GM12878 (cell line): ENCODE data around the gene TOX2. TPM values are rescaled to one million over a fixed set of nuclear protein-coding genes. Genes with fewer than 3 reads are reported as not detected.

ENCODE experiments used
- ATAC-seq: fragments of 200-7000 bp; cut with Tn5 transposase; 3 replicates; pipeline ENCODE4 v1.9.1; 2020; ENCODE audit warnings: mild to moderate bottlenecking, moderate library complexity
- BruUV-seq: library from RNA; stranded (reverse); fragments of 400-500 nt; replicated peaks from 2 replicates; lab custom pipeline; 2021; lab: Mats Ljungman, UMichigan
- CTCF ChIA-PET: fragments of 300-600 bp; sonication (Branson Sonifier 250); formaldehyde crosslinking; extraction: SDS; loops from one replicate; lab custom pipeline; 2021; ENCODE audit warnings: inconsistent platforms; lab: Yijun Ruan, JAX
- POLR2A ChIA-PET: fragments of 350-600 bp; formaldehyde crosslinking; extraction: SDS; loops from one replicate; lab custom pipeline; 2021; ENCODE audit warnings: inconsistent platforms; lab: Charles Lee
- RAD21 ChIA-PET: fragments of 300-600 bp; sonication (Branson Sonifier 250); formaldehyde crosslinking; loops from one replicate; lab custom pipeline; 2023; ENCODE audit warnings: antibody characterized with exemption; ENCODE audit not compliant: unreplicated experiment; lab: Charles Lee
- SMC1A ChIA-PET: fragments of 300-600 bp; sonication (Branson Sonifier 250); formaldehyde crosslinking; loops from one replicate; lab custom pipeline; 2023; ENCODE audit not compliant: unreplicated experiment, uncharacterized antibody; lab: Charles Lee
- DNase-seq: peaks from one replicate; pipeline ENCODE4 v3.0.0-alpha.2; 2011; ENCODE audit warnings: low read depth, low spot score
- FAIRE-seq: peaks from 3 replicates; lab custom pipeline; 2011; peaks lifted over from hg19 to GRCh38; lab: Jason Lieb, UNC
- H2AFZ ChIP-seq: 2 replicates; pipeline ENCODE4 v1.6.0; 2011; ENCODE audit warnings: low read depth, low read length, control low read depth; ENCODE audit not compliant: control insufficient read depth
- H3K27ac ChIP-seq: 2 replicates; pipeline ENCODE4 v1.5.1; 2011; ENCODE audit warnings: control low read depth; ENCODE audit not compliant: control insufficient read depth, insufficient read depth
- H3K27me3 ChIP-seq, 2 experiments: replicated peaks in 1 of 2; 2 replicates each; pipeline versions ENCODE4 v1.6.0 to v1.6.1; 2011; ENCODE audit warnings: low read length in 1 of 2; ENCODE audit not compliant: control insufficient read depth in 2 of 2, insufficient read depth in 2 of 2
- H3K36me3 ChIP-seq, 2 experiments: 2 replicates each; pipeline ENCODE4 v1.5.1; 2011; ENCODE audit warnings: low read length in 1 of 2; ENCODE audit not compliant: control insufficient read depth in 2 of 2, insufficient read depth in 2 of 2
- H3K4me1 ChIP-seq: 2 replicates; pipeline ENCODE4 v1.6.1; 2011; ENCODE audit warnings: mild to moderate bottlenecking, low read length, moderate library complexity, mixed read lengths; ENCODE audit not compliant: control insufficient read depth, insufficient read depth
- H3K4me2 ChIP-seq: 2 replicates; pipeline ENCODE4 v1.6.0; 2011; ENCODE audit warnings: control low read depth; ENCODE audit not compliant: control insufficient read depth, insufficient read depth
- H3K4me3 ChIP-seq: fragments of 200-600 bp; sonication (generic); 2 replicates; pipeline ENCODE4 v1.5.1; 2016
- H3K79me2 ChIP-seq: 2 replicates; pipeline ENCODE4 v1.6.0; 2011; ENCODE audit warnings: low read length; ENCODE audit not compliant: control insufficient read depth, insufficient read depth
- H3K9ac ChIP-seq: 2 replicates; pipeline ENCODE4 v1.8.0; 2011; ENCODE audit warnings: low read length, control low read depth, mixed read lengths; ENCODE audit not compliant: control insufficient read depth, insufficient read depth
- H3K9me3 ChIP-seq: replicated peaks from 3 replicates; pipeline ENCODE4 v1.5.1; 2011; ENCODE audit warnings: mild to moderate bottlenecking, low read length; ENCODE audit not compliant: control insufficient read depth, insufficient read depth
- H4K20me1 ChIP-seq: 2 replicates; pipeline ENCODE4 v1.6.0; 2011; ENCODE audit not compliant: control insufficient read depth, insufficient read depth
- BHLHE40 ChIP-seq, 2 experiments: fragments of 450-650 bp in 1 of 2; IDR thresholded peaks; 2 replicates each; pipeline ENCODE4 v1.6.1; 2011 to 2017; ENCODE audit warnings: low read depth in 2 of 2, borderline replicate concordance in 1 of 2, improper control_type of control experiment in 1 of 2, low read length in 1 of 2, mild to moderate bottlenecking in 1 of 2
- E4F1 ChIP-seq: fragments of 450-650 bp; IDR thresholded peaks from 2 replicates; pipeline ENCODE4 v1.6.1; 2018; ENCODE audit warnings: borderline replicate concordance, mild to moderate bottlenecking; ENCODE audit not compliant: partially characterized antibody
- EP300 ChIP-seq, 2 experiments: fragments of 150-350 bp in 1 of 2; IDR thresholded peaks; 2 replicates each; pipeline ENCODE4 v1.6.1; 2011 to 2012; ENCODE audit warnings: low read depth in 2 of 2, low read length in 2 of 2, borderline replicate concordance in 1 of 2, improper control_type of control experiment in 1 of 2, inconsistent platforms in 1 of 2; ENCODE audit not compliant: control insufficient read depth in 1 of 2
- NFYB ChIP-seq: IDR thresholded peaks from 2 replicates; pipeline ENCODE4 v1.6.1; 2011; ENCODE audit warnings: low read depth, mild to moderate bottlenecking, low read length, improper control_type of control experiment, moderate library complexity; ENCODE audit not compliant: insufficient read depth
- SP1 ChIP-seq: IDR thresholded peaks from one replicate; pipeline ENCODE4 v1.6.1; 2011; ENCODE audit warnings: low read depth, low read length
- WGBS: methylation state at CpG from one replicate; pipeline ENCODE4 v1.1.6; 2016; ENCODE audit warnings: low lambda C conversion rate; ENCODE audit not compliant: insufficient replicate concordance, insufficient coverage; ENCODE audit errors: missing lambda C conversion rate; 5-methylcytosine and 5-hydroxymethylcytosine counted together
- in situ Hi-C: fragments of 300-500 bp; cut with MboI; formaldehyde crosslinking; loops from 9 replicates; pipeline ENCODE4 v1.14.3; 2018; ENCODE audit warnings: mixed read lengths
- intact Hi-C: fragments of 100-400 bp; cut with micrococcal nuclease; formaldehyde crosslinking; loops from one replicate; pipeline ENCODE4 v1.14.2; 2022; ENCODE audit not compliant: unreplicated experiment
- polyA plus RNA-seq, 11 experiments: library from polyadenylated mRNA; depleted of rRNA in 4 of 11; unstranded in 6 of 11; stranded (reverse) in 5 of 11; fragments of >200 nt; fragmentation: Nextera tagmentation in 4 of 11; fragmentation: Illumina TruSeq in 1 of 11; extraction: Ambion mirVana in 4 of 11; extraction: Trizol in 1 of 11; gene quantifications; 1 replicate in 1 of 11; 2 replicates in 10 of 11; pipeline versions ENCODE4 v1.2.1 to v1.2.3, GENCODE V29; 2011 to 2016; ENCODE audit warnings: inconsistent platforms in 2 of 11, missing spikeins in 2 of 11, low read depth in 1 of 11
- total RNA-seq, 4 experiments: library from RNA; depleted of rRNA in 3 of 4; stranded (reverse); fragments of >200 nt in 3 of 4; fragmentation: Illumina TruSeq in 1 of 4; extraction: Trizol in 1 of 4; gene quantifications; 2 replicates each; pipeline versions ENCODE4 v1.2.1 to v1.2.3, GENCODE V29; 2013 to 2021

TOX2 gene
- total and polyA plus RNA-seq, 10 of the 15 experiments (the other 5 are each of a cell fraction or from before 2014, with no cell fraction given), result 2.6 to 40.5 (median 7.9) TPM

- in situ Hi-C loops, result no loop called here
- POLR2A ChIA-PET, result interaction anchor here (1.5 kb wide), 1 partner anchor 16 kb away, joined by 3 read pairs; no protein-coding TSS in a partner anchor
Measured at GRCh38 chr20:43961116-43961515, 46.5 kb downstream of the TOX2 start.

GRCh38 chr20:43961541-43962471, 47.2 kb downstream of the TOX2 start:
- Histone ChIP-seq H3K9ac (no peak overlapping the region), H3K9me3 (no peaks in the 10 kb centered on the region; the same call in 2 of the 3 replicates), H4K20me1 (no peaks in the 10 kb centered on the region), H3K27ac (no peak overlapping the region), H3K4me1 (peaks cover 22% of the 10 kb centered on the region), H3K27me3 (no peaks in the 10 kb centered on the region), H3K79me2 (no peaks in the 10 kb centered on the region), H3K4me3 (no peak overlapping the region), H2AFZ (no peak overlapping the region), H3K4me2 (no peak overlapping the region), H3K36me3 (no peaks in the 10 kb centered on the region)
- intact Hi-C loops (no loop called here), in situ Hi-C loops (no loop called here)
- CTCF ChIA-PET, result interaction anchor here (0.7 to 1.3 kb wide), 4 partner anchors 9 to 118 kb away, joined by 3 to 5 read pairs (median 3); no protein-coding TSS in a partner anchor
- WGBS, result 83% methylated on average over 18 of the region's 18 CpGs
- DNase-seq (no peak), ATAC-seq (no peak), FAIRE-seq (no peak)
- no TSS peak for BruUV-seq
- SMC1A ChIA-PET, result interaction anchor here (0.7 to 1.2 kb wide), 6 partner anchors 8 to 36 kb away, joined by 3 to 5 read pairs (median 4); no protein-coding TSS in a partner anchor
- POLR2A ChIA-PET, result no interaction called here
- RAD21 ChIA-PET, result interaction anchor here (0.6 kb wide), 1 partner anchor 120 kb away, joined by 3 read pairs; no protein-coding TSS in a partner anchor
- TF ChIP-seq SP1, result no peak
- no peak for TF ChIP-seq E4F1
- TF ChIP-seq NFYB, result no peak
- no peak for TF ChIP-seq BHLHE40 (IDR thresholded peaks at IDR 0.05; ENCODE audit: borderline replicate concordance in 1 of 2, low read depth in 2 of 2, low read length in 1 of 2)

More at GRCh38 chr20:43961116-43961515, 46.5 kb downstream of the TOX2 start:
- Histone ChIP-seq H3K79me2 (no peaks in the 10 kb centered on the region), H4K20me1 (no peaks in the 10 kb centered on the region), H3K4me2 (no peak overlapping the region), H3K4me3 (no peak overlapping the region), H3K4me1 (peaks cover 23% of the 10 kb centered on the region), H3K9me3 (no peaks in the 10 kb centered on the region; the same call in 2 of the 3 replicates), H3K36me3 (no peaks in the 10 kb centered on the region), H3K9ac (no peak overlapping the region), H3K27me3 (no peaks in the 10 kb centered on the region), H2AFZ (no peak overlapping the region), H3K27ac (no peak overlapping the region)
- intact Hi-C loops, result no loop called here
- WGBS, result 97% methylated on average over 5 of the region's 5 CpGs
- TF ChIP-seq EP300 (IDR thresholded peaks at IDR 0.05; ENCODE audit: borderline replicate concordance in 1 of 2, control insufficient read depth in 1 of 2, low read depth in 2 of 2, low read length in 2 of 2) (no peak), BHLHE40 (IDR thresholded peaks at IDR 0.05; ENCODE audit: borderline replicate concordance in 1 of 2, low read depth in 2 of 2, low read length in 1 of 2) (no peak)
- FAIRE-seq, result no peak
- ChIA-PET SMC1A (interaction anchor here (0.9 to 2.0 kb wide), 4 partner anchors 10 to 36 kb away, joined by 3 to 7 read pairs (median 3); no protein-coding TSS in a partner anchor), RAD21 (no interaction called here), CTCF (interaction anchor here (1.2 kb wide), 2 partner anchors 8 to 210 kb away, joined by 3 to 4 read pairs; no protein-coding TSS in a partner anchor)
- no TSS peak for BruUV-seq
- no peak for ATAC-seq
- DNase-seq, result no peak
